ENCODE data around the gene MFSD6. TPM values are rescaled to one million over a fixed set of nuclear protein-coding genes. Genes with fewer than 3 reads are reported as not detected.

Gene MFSD6
- total RNA-seq, 2 donors from 2014 or later = 61.0 to 75.1 TPM

- Histone ChIP-seq H3K9me3 (no peaks in the 10 kb centered on the region), H3K4me3 (no peak overlapping the region), H3K27me3 (replicated peaks; ENCODE audit: insufficient read depth) (no peaks in the 10 kb centered on the region), H3K36me3 (peaks cover 3% of the 10 kb centered on the region), H3K27ac (no peak overlapping the region), H3K4me1 (ENCODE audit: control insufficient read depth in 1 of 2, low read depth in 2 of 2) (no peaks in the 10 kb centered on the region)
- DNase-seq (ENCODE audit: low spot score) (no peak), ATAC-seq (ENCODE audit: insufficient number of reproducible peaks, low FRiP score, low read depth) (no peak)
- no peak for TF ChIP-seq CTCF (IDR thresholded peaks at IDR 0.05)
These were observed 89.3 kb downstream of the MFSD6 start for GRCh38 chr2:190497428-190497827.

DNA sequence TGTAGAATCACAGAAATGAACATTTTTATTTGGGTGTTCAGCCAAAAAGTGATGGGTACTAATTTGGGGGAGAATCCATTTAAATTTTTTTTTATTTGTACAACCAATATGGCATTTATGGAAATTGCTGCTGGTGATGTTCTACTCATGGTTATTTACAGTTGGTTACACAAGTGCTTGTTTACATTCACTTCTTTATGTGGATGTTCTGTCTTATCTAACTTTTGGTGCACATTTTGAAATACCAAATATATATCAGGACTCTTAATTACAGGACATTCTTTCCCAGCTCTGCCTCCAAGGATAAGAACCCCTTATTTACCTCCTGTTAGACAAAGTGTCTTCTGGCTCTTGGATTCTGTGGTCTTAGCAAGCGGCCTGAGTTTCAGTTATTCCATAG is 91.1 kb downstream of the MFSD6 start:
- H3K27ac ChIP-seq = no peak overlapping the region
- H3K36me3 ChIP-seq = peaks cover 3% of the 10 kb centered on the region
- TF ChIP-seq CTCF (IDR thresholded peaks at IDR 0.05) = no peak
- no peak for DNase-seq (ENCODE audit: low spot score)
- no peak for ATAC-seq (ENCODE audit: insufficient number of reproducible peaks, low FRiP score, low read depth)
- H3K4me3 ChIP-seq = no peak overlapping the region
- no peaks in the 10 kb centered on the region for H3K4me1 ChIP-seq (ENCODE audit: control insufficient read depth in 1 of 2, low read depth in 2 of 2)
- no peaks in the 10 kb centered on the region for H3K27me3 ChIP-seq (replicated peaks; ENCODE audit: insufficient read depth)
- H3K9me3 ChIP-seq = no peaks in the 10 kb centered on the region

- ATAC-seq (ENCODE audit: insufficient number of reproducible peaks, low FRiP score, low read depth) = no peak
- Histone ChIP-seq H3K4me1 (ENCODE audit: control insufficient read depth in 1 of 2, low read depth in 2 of 2) (no peaks in the 10 kb centered on the region), H3K4me3 (no peak overlapping the region), H3K27me3 (replicated peaks; ENCODE audit: insufficient read depth) (no peaks in the 10 kb centered on the region), H3K9me3 (no peaks in the 10 kb centered on the region), H3K36me3 (peaks cover 3% of the 10 kb centered on the region), H3K27ac (no peak overlapping the region)
- DNase-seq (ENCODE audit: low spot score) = no peak
- no peak for TF ChIP-seq CTCF (IDR thresholded peaks at IDR 0.05)
These were observed 91.9 kb downstream of the MFSD6 start for GRCh38 chr2:190500054-190500502.

- Histone ChIP-seq H3K4me3 (no peak overlapping the region), H3K36me3 (peaks cover 3% of the 10 kb centered on the region), H3K9me3 (no peaks in the 10 kb centered on the region), H3K27ac (no peak overlapping the region), H3K27me3 (replicated peaks; ENCODE audit: insufficient read depth) (no peaks in the 10 kb centered on the region), H3K4me1 (ENCODE audit: control insufficient read depth in 1 of 2, low read depth in 2 of 2) (no peaks in the 10 kb centered on the region)
- TF ChIP-seq CTCF (IDR thresholded peaks at IDR 0.05) = no peak
- DNase-seq (ENCODE audit: low spot score) = no peak
- no peak for ATAC-seq (ENCODE audit: insufficient number of reproducible peaks, low FRiP score, low read depth)
These were observed 93.1 kb downstream of the MFSD6 start for GRCh38 chr2:190501231-190501630.

GRCh38 chr2:190501702-190502407 is 93.7 kb downstream of the MFSD6 start:
- Histone ChIP-seq H3K4me1 (ENCODE audit: control insufficient read depth in 1 of 2, low read depth in 2 of 2) (no peaks in the 10 kb centered on the region), H3K27ac (no peak overlapping the region), H3K27me3 (replicated peaks; ENCODE audit: insufficient read depth) (no peaks in the 10 kb centered on the region), H3K9me3 (no peaks in the 10 kb centered on the region), H3K4me3 (no peak overlapping the region), H3K36me3 (peaks cover 3% of the 10 kb centered on the region)
- TF ChIP-seq CTCF (IDR thresholded peaks at IDR 0.05) = no peak
- no peak for ATAC-seq (ENCODE audit: insufficient number of reproducible peaks, low FRiP score, low read depth)
- no peak for DNase-seq (ENCODE audit: low spot score)

Measured in thoracic aorta (tissue), 2 donors.